Measurements from ENCODE around the gene RANGRF. TPM values are rescaled to one million over a fixed set of nuclear protein-coding genes. Genes with fewer than 3 reads are reported as not detected.

The RANGRF gene
- total RNA-seq, 1 donor from 2014 or later, result 24.9 TPM

DNA sequence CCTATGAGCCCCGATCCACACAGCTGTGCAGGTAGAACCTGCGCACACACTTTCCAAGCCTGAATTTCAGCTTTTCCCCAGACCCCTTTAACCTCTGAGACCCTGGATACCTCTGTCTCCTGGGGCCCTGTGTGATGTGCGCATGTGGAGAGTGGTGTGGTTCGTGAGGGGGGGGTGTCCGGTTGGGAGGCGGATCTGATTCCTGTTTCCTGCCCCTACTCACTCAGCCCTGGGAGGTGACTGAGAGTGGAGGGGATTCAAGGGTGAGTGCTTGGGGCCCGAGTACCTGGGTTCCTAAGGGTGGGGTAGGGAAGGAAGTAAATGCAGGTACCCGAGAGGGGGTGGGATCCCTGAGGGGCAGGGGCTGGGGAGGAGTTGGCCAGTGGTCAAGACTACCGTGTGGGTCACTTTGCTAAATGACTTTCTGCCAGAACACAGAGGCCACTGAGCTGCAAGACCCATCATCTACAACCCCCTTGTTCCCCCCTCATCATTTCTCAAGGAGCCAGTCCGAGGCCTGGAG is 22.2 kb downstream of the RANGRF start:
- DNase-seq (no peak), ATAC-seq (peak; percentile 75)
- intact Hi-C loops (cut with micrococcal nuclease), result no loop called here

DNA sequence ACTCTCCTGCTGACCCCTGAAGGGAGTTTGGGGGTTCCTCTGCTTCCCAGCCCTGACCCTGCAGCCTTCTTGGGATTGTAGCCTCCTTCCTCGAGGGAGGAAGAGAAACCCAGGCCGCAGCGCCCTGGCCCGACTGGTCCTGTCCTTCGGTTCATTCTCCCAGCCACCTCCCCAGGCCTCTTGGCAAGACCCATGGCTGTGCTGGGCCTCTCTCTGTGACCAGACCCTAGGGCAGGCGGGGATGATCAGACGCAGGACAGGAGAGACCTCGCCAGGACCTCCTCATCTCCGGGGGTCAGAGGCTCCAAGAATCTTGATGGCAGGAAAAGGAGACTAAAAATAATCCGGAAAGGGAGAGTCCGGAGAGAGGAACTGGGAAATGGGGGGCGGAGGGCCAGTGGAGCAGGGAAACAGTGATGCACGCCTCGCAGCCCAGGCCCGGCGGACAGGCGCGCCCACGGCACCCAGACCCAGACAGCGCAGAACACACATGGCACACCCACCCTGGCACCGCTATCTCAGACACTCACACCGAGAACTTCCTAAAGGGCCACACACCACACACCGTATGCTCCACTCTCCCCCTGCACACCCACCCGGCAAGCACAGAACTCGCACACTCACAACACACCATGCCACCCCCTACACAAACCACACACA is 22.8 kb downstream of the RANGRF start:
- intact Hi-C loops (cut with micrococcal nuclease), result no loop called here
- DNase-seq (peak; percentile 42), ATAC-seq (peak; percentile 62)

DNA sequence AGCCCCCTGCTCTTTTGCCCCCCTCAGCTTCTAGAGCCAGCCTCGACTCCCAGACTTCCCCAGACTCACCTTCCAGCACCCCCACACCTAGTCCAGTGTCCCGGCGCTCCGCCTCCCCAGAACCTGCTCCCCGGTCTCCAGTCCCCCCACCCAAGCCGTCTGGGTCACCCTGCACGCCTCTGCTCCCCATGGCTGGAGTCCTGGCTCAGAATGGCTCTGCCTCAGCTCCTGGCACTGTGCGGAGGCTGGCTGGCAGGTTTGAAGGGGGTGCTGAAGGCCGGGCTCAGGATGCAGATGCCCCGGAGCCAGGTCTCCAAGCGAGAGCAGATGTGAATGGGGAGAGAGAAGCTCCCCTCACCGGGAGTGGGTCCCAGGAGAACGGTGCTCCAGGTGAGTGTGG is 23.8 kb downstream of the RANGRF start:
- intact Hi-C loops (cut with micrococcal nuclease), result no loop called here
- DNase-seq (no peak), ATAC-seq (no peak)

DNA sequence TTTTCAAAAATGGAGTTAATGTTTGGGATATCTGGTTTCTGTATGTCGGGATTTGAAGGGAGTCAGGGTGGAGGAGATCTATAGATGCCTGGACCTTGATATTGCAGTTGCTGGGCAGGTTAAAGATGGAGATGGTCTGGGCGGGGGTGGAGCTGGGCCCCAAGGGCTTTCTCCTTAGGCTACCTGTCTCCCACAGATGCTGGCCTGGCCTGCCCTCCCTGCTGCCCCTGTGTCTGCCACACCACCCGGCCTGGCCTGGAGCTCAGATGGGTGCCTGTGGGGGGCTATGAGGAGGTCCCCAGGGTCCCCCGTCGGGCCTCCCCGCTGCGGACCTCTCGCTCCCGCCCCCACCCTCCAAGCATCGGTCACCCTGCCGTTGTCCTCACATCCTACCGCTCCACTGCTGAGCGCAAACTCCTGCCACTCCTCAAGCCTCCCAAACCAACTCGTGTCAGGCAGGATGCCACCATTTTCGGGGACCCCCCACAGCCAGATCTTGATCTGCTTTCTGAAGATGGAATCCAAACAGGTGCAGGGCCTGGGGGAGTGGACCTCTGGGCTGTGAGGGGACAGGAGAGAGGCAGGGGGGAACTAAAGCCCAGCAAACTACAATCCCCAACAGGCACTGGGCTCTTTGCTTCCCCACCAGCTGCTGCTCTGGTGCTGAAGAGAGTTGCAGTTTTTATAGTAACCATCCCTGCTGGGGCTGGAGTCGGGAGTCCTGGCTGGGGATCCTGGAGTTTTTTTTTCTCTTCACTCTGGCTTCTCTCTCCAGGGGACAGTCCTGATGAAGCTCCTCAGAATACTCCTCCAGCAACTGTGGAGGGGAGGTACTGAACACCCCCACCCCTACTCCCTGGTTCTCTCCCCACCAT is 24.5 kb downstream of the RANGRF start:
- DNase-seq, result no peak
- intact Hi-C loops (cut with micrococcal nuclease), result no loop called here
- no peak for ATAC-seq

DNA sequence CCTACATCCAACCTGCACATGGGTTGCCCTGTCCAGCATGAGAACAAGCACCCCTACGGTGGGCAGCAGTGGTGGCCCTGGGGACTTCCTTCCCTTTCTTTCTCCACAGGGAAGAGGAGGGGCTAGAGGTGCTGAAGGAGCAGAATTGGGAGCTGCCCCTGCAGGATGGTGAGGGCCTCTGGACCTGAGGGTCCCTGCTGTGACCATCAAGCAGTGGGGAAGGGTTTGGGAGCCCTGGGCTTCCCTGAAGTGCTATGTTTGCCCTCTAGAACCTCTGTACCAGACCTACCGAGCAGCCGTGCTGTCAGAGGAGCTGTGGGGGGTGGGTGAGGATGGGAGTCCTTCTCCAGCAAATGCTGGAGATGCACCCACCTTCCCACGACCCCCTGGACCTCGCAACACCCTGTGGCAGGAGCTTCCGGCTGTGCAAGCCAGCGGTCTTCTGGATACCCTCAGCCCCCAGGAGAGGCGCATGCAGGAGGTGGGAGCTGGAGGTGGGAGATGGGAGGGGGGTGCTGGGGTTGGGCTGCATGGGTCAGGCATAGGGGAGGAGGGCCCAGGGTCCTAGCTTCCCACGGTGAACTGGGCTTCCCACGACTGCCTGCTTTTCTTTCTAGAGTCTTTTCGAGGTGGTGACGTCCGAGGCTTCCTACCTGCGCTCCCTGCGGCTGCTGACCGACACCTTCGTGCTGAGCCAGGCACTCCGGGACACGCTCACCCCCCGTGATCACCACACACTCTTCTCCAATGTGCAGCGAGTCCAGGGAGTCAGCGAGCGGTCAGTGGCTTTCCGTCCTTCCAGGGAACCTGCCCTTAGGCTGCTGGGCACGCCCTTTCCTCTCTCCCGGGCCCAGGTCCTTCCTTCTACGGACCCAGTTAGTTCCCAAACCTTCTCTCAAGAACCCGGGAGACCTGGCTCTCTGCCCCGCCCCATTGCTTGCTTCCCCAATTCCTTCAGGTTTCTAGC is 26.6 kb downstream of the RANGRF start:
- DNase-seq (no peak), ATAC-seq (no peak)
- intact Hi-C loops (cut with micrococcal nuclease), result no loop called here

DNA sequence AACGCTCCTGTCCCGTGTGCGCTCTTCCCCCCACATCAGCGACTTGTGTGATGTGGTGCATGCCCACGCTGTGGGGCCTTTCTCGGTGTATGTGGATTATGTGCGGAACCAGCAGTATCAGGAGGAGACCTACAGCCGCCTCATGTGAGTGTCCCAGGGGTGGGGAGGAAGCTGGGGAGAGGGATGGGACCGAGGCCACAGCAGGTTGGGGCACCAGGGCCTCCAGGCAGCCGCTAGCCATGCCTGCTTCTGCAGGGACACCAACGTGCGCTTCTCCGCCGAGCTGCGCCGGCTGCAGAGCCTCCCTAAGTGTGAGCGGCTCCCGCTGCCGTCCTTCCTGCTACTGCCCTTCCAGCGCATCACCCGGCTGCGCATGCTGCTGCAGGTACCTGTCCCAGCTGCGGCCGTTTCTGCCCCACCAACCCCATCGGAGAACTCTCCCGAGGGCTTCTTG is 27.3 kb downstream of the RANGRF start:
- intact Hi-C loops (cut with micrococcal nuclease), result no loop called here
- DNase-seq (no peak), ATAC-seq (no peak)

DNA sequence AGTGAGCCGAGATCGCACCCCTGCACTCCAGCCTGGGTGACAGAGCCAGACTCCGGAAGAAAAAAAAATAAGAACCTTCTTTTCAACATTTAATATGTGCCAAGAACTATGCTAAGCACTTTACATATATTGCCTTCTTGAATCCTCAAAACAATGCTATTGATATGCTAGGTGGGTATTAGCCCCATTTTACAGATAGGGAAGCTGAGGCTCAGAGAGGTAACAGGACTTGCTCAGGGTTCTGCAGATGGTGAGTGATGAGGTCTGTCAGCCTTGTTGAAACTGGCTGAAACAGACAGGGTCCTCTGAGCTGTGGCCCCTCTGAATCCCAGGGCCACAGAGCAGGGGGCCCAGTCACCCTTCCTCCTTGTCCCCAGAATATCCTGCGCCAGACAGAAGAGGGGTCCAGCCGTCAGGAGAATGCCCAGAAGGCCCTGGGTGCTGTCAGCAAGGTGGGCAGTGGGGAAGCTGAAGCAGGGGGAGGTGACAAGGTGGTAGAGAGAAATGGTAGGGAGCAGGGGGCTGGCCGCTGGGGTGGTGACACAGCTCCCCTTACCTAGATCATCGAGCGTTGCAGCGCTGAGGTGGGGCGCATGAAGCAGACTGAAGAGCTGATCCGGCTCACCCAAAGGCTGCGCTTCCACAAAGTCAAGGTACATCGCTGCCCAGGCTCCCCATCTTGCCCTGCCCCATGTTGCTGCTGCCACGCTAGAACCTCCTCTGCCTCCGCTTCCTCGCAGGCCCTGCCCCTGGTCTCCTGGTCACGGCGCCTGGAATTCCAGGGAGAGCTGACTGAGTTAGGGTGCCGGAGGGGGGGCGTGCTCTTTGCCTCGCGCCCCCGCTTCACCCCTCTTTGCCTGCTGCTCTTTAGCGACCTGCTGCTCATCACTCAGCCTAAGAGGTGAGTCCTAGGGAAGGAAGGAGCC is 29.8 kb downstream of the RANGRF start:
- intact Hi-C loops (cut with micrococcal nuclease), result no loop called here
- DNase-seq (no peak), ATAC-seq (no peak)

DNA sequence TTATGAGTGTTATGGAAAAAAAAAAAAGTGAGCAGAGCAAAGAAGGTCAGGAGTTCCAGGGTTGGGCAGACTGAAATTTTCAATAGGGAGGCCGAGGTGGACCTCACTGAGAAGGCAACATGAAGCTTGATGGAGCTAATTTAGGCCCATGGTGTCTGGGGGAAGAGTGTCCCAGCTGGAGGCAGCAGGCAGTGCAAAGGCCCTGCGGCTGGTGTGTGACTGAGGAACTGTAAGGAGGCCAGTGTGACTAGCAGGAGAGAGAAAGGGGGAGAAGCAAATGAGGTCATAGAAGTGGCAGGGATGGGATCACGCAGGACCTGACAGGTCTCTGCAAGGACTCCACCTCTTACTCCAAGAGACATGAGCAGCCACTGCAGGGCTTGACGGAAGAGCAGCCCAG is 31.8 kb downstream of the RANGRF start:
- ATAC-seq (no peak), DNase-seq (no peak)
- intact Hi-C loops (cut with micrococcal nuclease), result no loop called here

DNA sequence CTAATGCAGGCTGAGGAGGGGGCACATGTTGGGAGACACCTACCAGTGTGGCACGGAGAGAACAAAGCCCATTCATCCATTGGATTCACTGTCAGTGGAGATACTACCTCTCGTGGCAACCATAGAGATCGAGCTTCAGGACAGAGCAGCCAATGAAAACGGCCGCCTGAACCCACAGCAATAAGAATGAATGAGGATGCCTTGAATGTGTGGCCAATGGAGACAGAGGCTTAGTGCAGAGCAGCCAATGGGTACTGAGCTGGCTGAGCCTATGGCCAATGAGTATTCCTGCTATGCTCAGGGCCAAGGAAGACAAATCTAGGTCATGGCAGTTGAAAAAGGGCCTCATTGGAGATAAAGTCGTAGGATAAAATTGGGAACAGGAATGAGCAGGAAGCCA is 32.5 kb downstream of the RANGRF start:
- no peak for ATAC-seq
- intact Hi-C loops (cut with micrococcal nuclease), result no loop called here
- DNase-seq, result no peak

DNA sequence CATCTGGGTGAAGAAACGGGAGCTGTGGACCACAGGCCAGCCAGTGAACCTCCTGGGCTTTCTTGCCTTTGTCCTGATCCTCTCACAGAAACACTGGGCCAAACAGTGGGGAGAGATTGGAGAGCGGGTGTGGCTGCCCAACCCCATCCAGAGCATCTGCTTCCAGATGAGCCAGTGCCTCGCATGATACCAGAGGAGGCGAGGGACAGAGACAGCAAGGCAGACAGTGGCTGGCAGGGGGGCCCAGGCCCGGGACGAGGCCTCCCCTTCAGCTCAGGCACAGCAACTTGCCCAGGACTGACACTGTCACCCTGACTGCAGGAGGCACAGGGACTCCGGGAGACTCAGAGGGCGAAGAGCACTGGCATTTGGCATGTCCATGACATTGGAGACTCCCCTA is 33.6 kb downstream of the RANGRF start:
- no peak for DNase-seq
- intact Hi-C loops (cut with micrococcal nuclease), result no loop called here
- no peak for ATAC-seq

DNA sequence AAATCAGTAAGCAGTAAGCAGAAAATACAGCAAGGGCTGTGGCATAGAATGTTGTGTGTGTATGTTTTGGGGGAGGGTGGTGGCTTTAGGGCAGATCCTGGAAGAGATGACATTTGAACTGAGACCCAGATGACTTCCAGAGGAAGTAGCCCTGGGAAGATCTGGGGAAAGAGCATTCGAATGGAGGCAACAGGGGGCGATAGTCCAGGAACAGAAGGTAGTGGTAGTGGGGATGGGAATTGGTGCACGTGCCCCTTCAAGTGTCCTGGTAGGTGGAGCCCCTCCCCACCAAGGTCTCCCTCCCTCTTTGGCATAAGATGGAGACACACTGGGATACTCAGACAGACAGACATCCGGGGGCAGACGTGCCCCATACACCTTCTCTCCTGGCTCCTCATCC is 35.7 kb downstream of the RANGRF start:
- intact Hi-C loops (cut with micrococcal nuclease), result no loop called here
- no peak for ATAC-seq
- DNase-seq, result no peak

DNA sequence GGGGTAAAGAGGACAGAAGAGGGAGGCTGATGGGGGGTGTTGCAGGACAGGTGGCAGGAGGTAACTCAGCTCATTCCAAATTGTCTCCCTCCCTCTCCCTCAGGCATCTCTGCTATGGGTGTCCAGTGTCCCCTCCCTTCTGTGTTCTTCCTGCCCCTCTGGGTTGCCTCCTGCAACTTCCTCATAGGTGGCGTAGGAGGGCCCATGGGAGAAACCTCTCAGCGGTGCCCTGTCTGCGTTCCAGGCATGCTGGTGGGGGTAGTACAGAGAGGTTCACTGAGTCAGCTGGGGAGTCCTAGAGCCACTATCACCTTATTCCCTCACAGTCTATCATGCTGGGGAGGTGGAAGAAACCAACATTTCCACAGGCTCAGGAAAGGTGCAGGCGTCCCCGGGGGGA is 36.5 kb downstream of the RANGRF start:
- intact Hi-C loops (cut with micrococcal nuclease), result no loop called here
- ATAC-seq (no peak), DNase-seq (no peak)

DNA sequence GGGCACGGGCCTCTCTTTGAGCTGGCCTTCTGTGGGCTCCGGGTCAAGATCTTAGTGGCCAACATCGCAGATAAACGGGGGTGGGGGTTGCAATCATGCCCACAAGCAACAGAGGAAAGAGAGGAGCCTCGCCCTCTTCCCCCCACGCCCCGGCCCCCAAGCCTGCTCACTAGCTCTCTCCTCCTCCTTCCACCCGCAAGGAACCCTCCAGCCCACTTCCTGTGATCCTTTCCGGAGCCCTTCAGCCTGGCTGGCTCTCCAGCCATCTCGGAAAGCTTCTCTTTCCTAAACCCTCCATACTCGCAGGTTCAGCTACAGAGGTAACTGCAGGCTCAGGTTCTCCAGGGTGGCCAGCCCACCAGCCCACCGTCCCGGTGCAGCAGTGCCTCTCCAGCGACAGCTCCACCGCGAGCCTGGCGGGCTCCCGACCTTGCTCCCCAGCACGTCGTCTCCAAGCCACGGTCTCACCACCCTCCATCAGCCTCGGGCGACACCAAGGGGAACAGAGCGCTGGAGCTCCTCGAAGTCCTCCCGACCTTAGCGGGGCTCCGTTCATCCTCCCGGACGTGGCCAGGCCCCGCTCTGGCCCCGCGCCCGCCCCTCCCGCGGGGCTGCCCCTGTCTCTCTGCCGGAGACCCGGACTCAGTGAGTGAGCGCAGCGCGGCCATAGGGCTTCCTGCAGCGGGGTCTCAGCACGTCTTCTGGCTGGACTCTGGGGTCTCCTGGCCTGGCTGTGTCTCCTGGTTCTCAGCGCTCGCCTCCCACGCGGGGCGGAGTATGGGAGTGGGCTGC is 38.2 kb downstream of the RANGRF start:
- intact Hi-C loops (cut with micrococcal nuclease), result no loop called here
- ATAC-seq (peak; percentile 79), DNase-seq (peak; percentile 64)

DNA sequence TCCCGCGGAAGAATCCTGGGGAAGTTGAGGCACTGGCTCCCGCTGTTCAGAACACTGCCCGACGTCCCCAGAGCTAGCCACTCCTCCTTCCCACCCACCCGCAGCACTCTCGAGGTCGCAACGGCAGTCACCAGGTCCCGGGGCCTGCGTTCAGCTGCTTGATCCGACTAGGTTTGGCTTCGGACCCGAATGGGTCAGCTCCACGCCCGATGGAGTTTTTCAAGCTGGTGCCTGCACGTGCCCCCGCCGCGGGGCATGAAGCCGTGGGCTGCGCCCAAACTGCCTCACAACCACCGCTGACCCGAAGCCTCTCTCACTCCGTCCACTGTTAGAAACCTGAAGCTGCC is 38.8 kb downstream of the RANGRF start:
- ATAC-seq (peak; percentile 41), DNase-seq (peak; percentile 35)
- intact Hi-C loops (cut with micrococcal nuclease), result no loop called here

DNA sequence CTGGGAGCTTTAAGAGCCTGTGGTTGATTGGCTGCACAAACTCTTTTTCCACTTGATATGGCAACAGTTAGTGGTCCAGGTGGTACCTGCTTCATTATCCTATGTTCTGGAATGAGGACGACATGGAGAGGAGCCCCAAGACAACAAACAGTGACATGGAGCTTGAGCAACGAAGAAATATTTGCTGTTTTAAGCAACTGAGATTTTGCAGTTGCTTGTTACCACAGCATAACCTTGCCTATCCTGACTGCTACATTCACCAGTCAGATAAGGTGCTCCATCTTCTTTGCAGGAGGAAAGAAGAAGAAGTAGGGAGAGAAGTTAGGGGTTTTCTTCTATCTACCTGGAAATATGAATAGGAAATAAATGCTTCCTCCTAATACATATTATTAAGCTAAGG is 43.7 kb downstream of the RANGRF start:
- intact Hi-C loops (cut with micrococcal nuclease), result no loop called here
- DNase-seq (no peak), ATAC-seq (no peak)

DNA sequence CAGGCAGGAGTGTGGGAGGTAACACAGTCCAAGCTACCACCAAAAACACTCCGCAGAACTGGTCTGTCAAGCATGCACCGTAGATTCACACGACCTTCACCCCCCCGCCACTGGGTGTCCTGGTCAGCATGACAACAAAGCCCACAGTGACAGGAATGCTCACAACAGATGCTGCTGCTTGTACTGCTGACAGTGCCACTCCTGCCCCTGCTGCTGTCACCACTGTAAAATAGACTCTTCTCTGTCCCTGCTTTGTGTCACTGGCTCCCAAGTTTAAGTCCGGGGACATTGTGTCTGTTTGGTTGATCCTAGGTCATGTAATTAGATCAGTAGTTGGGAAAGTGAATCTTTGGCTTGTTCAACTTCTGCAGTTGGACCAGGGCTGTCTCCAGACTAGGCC is 44.2 kb downstream of the RANGRF start:
- DNase-seq (peak; percentile 69), ATAC-seq (peak; percentile 94)
- intact Hi-C loops (cut with micrococcal nuclease), result no loop called here

DNA sequence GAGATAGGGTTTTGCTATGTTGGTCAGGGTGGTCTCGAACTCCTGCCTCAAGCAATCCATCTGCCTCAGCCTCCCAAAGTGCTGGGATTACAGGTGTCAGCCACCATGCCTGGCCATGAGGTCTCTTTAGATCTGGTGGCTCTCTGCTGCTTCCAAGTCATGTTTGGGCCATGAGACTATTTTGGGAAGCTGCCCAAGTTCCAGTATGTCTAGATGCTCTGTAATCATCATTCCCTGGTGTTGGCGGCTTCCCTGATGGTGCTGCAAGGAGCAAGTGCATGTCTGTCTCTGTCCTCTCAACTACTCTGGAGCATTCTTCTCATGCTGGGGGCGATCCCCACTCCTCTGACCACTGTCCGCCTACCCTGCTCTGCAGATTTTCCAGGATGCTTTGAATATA is 44.8 kb downstream of the RANGRF start:
- DNase-seq (no peak), ATAC-seq (peak; percentile 70)
- intact Hi-C loops (cut with micrococcal nuclease), result no loop called here

Measured in left ventricle myocardium superior (tissue), 1 donor.